Esophagus muscularis mucosa (tissue), 4 donors: ENCODE measurements around the gene GNG5. TPM values are rescaled to one million over a fixed set of nuclear protein-coding genes. Genes with fewer than 3 reads are reported as not detected.

Experiments used
- DNase-seq: peaks from one replicate; pipeline ENCODE4 v3.0.0-alpha.2; 2017; ENCODE audit errors: extremely low spot score
- H3K27ac ChIP-seq, 4 donors: fragments of 200-600 bp; sonication (generic); replicated peaks in 1 of 4; 1 replicate in 3 of 4; 2 replicates in 1 of 4; pipeline ENCODE4 v1.5.1; 2016 to 2019; ENCODE audit warnings: mild to moderate bottlenecking in 1 of 4
- H3K27me3 ChIP-seq, 4 donors: fragments of 200-600 bp; sonication (generic); one replicate each; pipeline versions ENCODE4 v1.5.1 to v1.6.0; 2016 to 2019
- H3K36me3 ChIP-seq, 4 donors: fragments of 200-600 bp; sonication (generic); one replicate each; pipeline ENCODE4 v1.5.1; 2016 to 2019
- H3K4me1 ChIP-seq, 4 donors: fragments of 200-600 bp; sonication (generic); one replicate each; pipeline ENCODE4 v1.5.1; 2016 to 2019
- H3K4me3 ChIP-seq, 4 donors: fragments of 200-600 bp; sonication (generic); 1 replicate in 2 of 4; 2 replicates in 2 of 4; pipeline ENCODE4 v1.5.1; 2016 to 2019; ENCODE audit warnings: mild to moderate bottlenecking in 4 of 4, moderate library complexity in 1 of 4
- H3K9me3 ChIP-seq, 4 donors: fragments of 200-600 bp; sonication (generic); 1 replicate in 3 of 4; 2 replicates in 1 of 4; pipeline ENCODE4 v1.5.1; 2016 to 2019
- EP300 ChIP-seq: sonication (generic); formaldehyde crosslinking; IDR thresholded peaks from one replicate; pipeline ENCODE4 v1.6.1; 2017; ENCODE audit warnings: antibody characterized with exemption
- POLR2A ChIP-seq: fragments of 450-650 bp; IDR thresholded peaks from one replicate; pipeline ENCODE4 v1.6.1; 2017; ENCODE audit warnings: antibody characterized with exemption, moderate library complexity, mild to moderate bottlenecking, low read depth
- POLR2AphosphoS5 ChIP-seq, 2 donors: sonication (generic); formaldehyde crosslinking; IDR thresholded peaks; one replicate each; pipeline ENCODE4 v1.6.1; 2017; ENCODE audit warnings: antibody characterized with exemption in 2 of 2
- WGBS: methylation state at CpG from one replicate; pipeline ENCODE4 v1.1.5; 2018; 5-methylcytosine and 5-hydroxymethylcytosine counted together
- intact Hi-C: fragments of 100-400 bp; cut with DNase I; formaldehyde crosslinking; loops from one replicate; pipeline ENCODE4 v1.15.1; 2023
- total RNA-seq, 4 donors: library from RNA; depleted of rRNA; stranded (reverse); fragments of >200 nt; gene quantifications; one replicate each; pipeline versions ENCODE4 v1.1.0 to v1.2.1, GENCODE V29; 2016
- TF ChIP-seq, protein P1 (sequence below), 3 experiments: fragments of 200-600 bp in 2 of 3; fragments of 450-650 bp in 1 of 3; sonication (generic) in 2 of 3; IDR thresholded peaks; one replicate each; pipeline ENCODE4 v1.5.1; 2017 to 2019; ENCODE audit warnings: antibody characterized with exemption in 3 of 3, mild to moderate bottlenecking in 2 of 3, moderate library complexity in 1 of 3

Gene GNG5
- total RNA-seq, 4 donors from 2014 or later, result 62.6 to 79.3 (median 74.5) TPM

DNA sequence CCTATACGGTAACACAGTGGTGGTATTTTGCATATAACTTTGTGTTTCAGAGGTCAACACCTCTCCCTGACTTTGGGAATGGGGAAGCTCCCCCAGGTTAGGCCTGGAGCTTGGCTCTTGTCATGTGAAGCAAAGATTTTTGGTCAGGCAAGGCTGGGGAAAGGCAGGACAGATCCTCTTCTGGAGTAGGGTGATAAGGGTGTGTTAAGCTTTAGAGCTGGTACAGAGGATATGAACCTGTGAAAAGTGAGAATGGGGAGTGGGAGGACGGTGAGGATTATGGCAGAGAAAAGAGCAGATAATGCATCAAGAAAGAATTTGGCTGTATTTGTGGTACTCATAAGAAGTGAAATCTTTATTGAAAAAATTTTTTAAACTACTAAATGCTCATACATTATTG is 25.1 kb downstream of the GNG5 start:
- 87% methylated on average over 2 of the region's 2 CpGs for WGBS

DNA sequence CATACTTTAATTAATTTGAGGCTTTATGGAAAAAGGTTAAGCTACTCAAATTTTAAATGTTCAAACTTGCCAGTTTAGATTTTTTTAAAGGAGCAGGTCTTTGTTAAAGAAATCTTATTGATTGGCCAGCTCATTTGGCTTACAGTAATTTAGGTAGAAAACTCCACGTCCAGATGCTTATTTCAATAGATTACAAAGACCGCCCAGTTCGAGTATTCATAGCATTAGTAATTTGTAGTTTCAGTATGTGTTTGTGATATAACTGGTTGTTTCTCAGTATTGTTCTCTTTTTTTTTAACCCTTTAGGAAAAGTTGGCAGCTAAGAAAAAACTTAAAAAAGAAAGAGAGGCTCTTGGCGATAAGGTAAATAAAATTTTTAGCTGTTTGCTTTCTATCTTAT is 25.7 kb downstream of the GNG5 start:
- peaks cover 7 to 37% (median 19%) of the 10 kb centered on the region in 4 donors for H3K36me3 ChIP-seq
- WGBS, result 93% methylated on average over 4 of the region's 4 CpGs
- no peak overlapping the region for H3K27ac ChIP-seq
- no peak for DNase-seq
- TF ChIP-seq, protein P1, sequence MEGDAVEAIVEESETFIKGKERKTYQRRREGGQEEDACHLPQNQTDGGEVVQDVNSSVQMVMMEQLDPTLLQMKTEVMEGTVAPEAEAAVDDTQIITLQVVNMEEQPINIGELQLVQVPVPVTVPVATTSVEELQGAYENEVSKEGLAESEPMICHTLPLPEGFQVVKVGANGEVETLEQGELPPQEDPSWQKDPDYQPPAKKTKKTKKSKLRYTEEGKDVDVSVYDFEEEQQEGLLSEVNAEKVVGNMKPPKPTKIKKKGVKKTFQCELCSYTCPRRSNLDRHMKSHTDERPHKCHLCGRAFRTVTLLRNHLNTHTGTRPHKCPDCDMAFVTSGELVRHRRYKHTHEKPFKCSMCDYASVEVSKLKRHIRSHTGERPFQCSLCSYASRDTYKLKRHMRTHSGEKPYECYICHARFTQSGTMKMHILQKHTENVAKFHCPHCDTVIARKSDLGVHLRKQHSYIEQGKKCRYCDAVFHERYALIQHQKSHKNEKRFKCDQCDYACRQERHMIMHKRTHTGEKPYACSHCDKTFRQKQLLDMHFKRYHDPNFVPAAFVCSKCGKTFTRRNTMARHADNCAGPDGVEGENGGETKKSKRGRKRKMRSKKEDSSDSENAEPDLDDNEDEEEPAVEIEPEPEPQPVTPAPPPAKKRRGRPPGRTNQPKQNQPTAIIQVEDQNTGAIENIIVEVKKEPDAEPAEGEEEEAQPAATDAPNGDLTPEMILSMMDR (IDR thresholded peaks at IDR 0.05), result no peak
- TF ChIP-seq POLR2A, result no peak
- H3K9me3 ChIP-seq, result no peaks in the 10 kb centered on the region
- intact Hi-C loops, result no loop called here
- peak overlapping the region in 3 of 4 donors; percentile 71 to 76 (median 72) for H3K4me3 ChIP-seq
- peaks cover 19 to 35% (median 33%) of the 10 kb centered on the region in 4 donors for H3K4me1 ChIP-seq
- peaks cover 0 to 11% (median 0%) of the 10 kb centered on the region in 4 donors for H3K27me3 ChIP-seq

More for the DNA sequence above, 25.1 kb downstream of the GNG5 start:
- peaks cover 0 to 10% (median 0%) of the 10 kb centered on the region in 4 donors for H3K27me3 ChIP-seq
- H3K4me1 ChIP-seq, result peaks cover 19 to 35% (median 33%) of the 10 kb centered on the region in 4 donors
- no peak for TF ChIP-seq POLR2A
- intact Hi-C loops, result no loop called here
- H3K9me3 ChIP-seq, result no peaks in the 10 kb centered on the region
- no peak for DNase-seq
- H3K4me3 ChIP-seq, result no peak overlapping the region
- no peak overlapping the region for H3K27ac ChIP-seq
- H3K36me3 ChIP-seq, result peaks cover 7 to 38% (median 22%) of the 10 kb centered on the region in 4 donors

DNA sequence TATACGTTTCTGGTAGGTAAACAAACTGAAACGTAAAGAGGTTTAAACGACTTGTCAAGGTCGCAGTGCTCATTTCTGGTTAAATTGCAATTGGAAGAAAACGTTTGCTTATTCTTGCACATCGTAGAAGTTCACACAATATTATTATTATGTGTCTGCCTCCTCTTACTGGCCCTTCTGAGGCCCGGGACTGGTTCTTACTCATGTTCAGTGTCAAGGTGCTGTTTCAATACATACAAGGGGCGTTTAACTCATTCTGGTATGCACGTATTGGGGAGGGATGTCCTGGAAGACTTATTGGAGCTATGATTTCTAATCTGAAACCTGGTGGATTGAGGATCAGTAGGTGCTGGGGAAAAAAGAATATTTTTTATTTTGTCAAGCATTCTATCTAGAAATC is 26.4 kb downstream of the GNG5 start:
- Histone ChIP-seq H3K4me3 (peak overlapping the region; percentile 71 to 81 (median 74)), H3K27ac (peak overlapping the region; percentile 80 to 89 (median 88)), H3K9me3 (no peaks in the 10 kb centered on the region), H3K27me3 (peaks cover 0 to 18% (median 0%) of the 10 kb centered on the region in 4 donors), H3K36me3 (peaks cover 7 to 30% (median 15%) of the 10 kb centered on the region in 4 donors), H3K4me1 (peaks cover 19 to 35% (median 33%) of the 10 kb centered on the region in 4 donors)
- intact Hi-C loops, result no loop called here
- DNase-seq, result no peak
- TF ChIP-seq EP300 (no peak), POLR2AphosphoS5 (IDR thresholded peaks at IDR 0.05) (no peak), POLR2A (no peak)
- TF ChIP-seq, protein P1 (IDR thresholded peaks at IDR 0.05), result no peak
- WGBS, result 9% methylated on average over 9 of the region's 9 CpGs

DNA sequence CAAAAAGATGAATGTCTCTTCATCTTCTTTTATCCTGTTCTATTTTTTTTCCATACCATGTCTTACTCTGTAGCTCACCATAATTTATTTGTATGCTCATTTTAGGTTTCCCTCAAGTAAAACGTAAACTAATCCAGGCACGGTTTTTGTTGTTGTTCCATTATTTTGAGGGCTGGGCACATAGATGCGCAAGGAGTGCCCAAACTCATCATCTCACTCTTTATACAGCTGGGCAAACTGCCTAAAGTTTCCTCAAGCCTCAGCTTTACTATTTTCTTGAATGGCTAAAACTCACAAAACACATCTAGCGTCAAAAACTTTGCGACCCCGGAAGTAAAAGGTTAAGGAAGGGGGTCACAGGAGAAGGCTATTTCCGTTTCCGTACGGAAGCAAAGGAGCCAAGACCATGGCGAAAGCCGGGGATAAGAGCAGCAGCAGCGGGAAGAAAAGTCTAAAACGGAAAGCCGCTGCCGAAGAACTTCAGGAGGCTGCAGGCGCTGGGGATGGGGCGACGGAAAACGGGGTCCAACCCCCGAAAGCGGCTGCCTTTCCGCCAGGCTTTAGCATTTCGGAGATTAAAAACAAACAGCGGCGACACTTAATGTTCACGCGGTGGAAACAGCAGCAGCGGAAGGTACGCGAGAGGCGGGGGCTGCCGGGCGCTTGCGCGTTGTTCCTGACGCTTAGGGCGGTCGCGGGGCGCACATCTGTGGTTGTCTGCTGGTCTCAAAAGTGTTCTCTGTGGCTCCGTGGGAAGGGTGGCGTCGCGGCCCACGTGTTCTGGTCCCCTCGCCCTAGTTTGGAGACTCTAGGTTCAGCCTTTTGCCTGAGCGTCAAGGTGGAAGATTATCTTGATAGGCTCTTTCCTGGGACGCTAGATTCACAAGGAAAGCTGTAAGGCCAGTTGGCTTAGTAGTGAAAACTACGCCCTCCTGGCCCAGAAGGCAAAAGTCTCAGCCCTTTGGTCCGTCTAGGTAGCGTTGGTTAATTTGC is 27.2 kb downstream of the GNG5 start, which contains the start of gene RPF1:
Gene RPF1 (plus strand): TSS at position 391 of the 993 bp plus-strand sequence. CDS start 16 bp downstream, at position 407.
- intact Hi-C loops, result no loop called here
- TF ChIP-seq POLR2A, result peak; percentile 24
- no peak for TF ChIP-seq EP300
- peak; percentile 84 to 92 for TF ChIP-seq POLR2AphosphoS5 (IDR thresholded peaks at IDR 0.05)

DNA sequence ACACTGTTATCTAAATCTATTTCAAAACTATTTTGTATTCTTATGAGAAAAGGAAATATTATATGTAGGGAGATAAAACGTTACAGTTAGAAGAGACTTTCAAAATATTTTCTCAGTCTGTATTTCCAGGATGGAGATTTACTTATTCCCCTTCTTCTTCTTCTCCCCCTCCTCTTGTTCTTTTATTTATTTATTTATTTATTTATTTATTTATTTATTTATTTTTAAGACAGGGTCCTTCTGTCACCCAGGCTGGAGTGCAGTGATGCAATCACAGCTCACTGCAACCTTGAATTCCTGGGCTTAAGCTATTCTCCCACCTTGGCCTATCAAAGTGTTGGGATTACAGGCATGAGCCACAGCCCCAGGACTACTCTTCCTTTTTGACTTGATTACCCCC is 30.2 kb downstream of the GNG5 start:
- WGBS, result 51% methylated on average over 1 of the region's 1 CpG
- no peaks in the 10 kb centered on the region for H3K9me3 ChIP-seq
- DNase-seq, result no peak
- no peak overlapping the region for H3K4me3 ChIP-seq
- H3K27ac ChIP-seq, result no peak overlapping the region
- TF ChIP-seq EP300, result no peak
- TF ChIP-seq, protein P1 (IDR thresholded peaks at IDR 0.05), result no peak
- no peak for TF ChIP-seq POLR2AphosphoS5 (IDR thresholded peaks at IDR 0.05)
- no peak for TF ChIP-seq POLR2A
- intact Hi-C loops, result no loop called here
- peaks cover 0 to 36% (median 0%) of the 10 kb centered on the region in 4 donors for H3K27me3 ChIP-seq
- peaks cover 9 to 21% (median 19%) of the 10 kb centered on the region in 4 donors for H3K4me1 ChIP-seq
- peaks cover 0 to 4% (median 0%) of the 10 kb centered on the region in 4 donors for H3K36me3 ChIP-seq

More for the DNA sequence above, 27.2 kb downstream of the GNG5 start, which contains the start of gene RPF1:
- Histone ChIP-seq H3K36me3 (peaks cover 6 to 22% (median 11%) of the 10 kb centered on the region in 4 donors), H3K9me3 (no peaks in the 10 kb centered on the region), H3K4me3 (peak within 1 kb of the TSS; percentile 71 to 81 (median 74)), H3K27ac (peak within 1 kb of the TSS; percentile 80 to 89 (median 88)), H3K4me1 (peaks cover 19 to 35% (median 33%) of the 10 kb centered on the region in 4 donors), H3K27me3 (peaks cover 0 to 21% (median 0%) of the 10 kb centered on the region in 4 donors)
- WGBS, result 6% methylated on average over 31 of the region's 51 CpGs
- peak; percentile 94 for DNase-seq
